ENCODE measurements around the gene CXXC1. TPM values are rescaled to one million over a fixed set of nuclear protein-coding genes. Genes with fewer than 3 reads are reported as not detected.

Gene CXXC1
- total and polyA plus RNA-seq, 2 of the 8 experiments (the other 6 are each of a cell fraction or from before 2014, with no cell fraction given), result 73.3 to 136 TPM

- Histone ChIP-seq H3K27me3 (replicated peaks in 1 of 4; ENCODE audit: control insufficient read depth in 3 of 4, extremely low read depth in 1 of 4, insufficient read depth in 3 of 4, low read length in 3 of 4) (no peaks in the 10 kb centered on the region), H3K36me3 (ENCODE audit: control insufficient read depth in 2 of 4, insufficient read depth in 4 of 4, low read length in 3 of 4) (peaks cover 27 to 60% (median 47%) of the 10 kb centered on the region in 4 experiments), H3K18ac (ENCODE audit: extremely low read depth, low read length) (no peak overlapping the region), H4K8ac (ENCODE audit: extremely low read depth, insufficient read depth, low read length) (no peak overlapping the region), H4K20me1 (replicated peaks in 1 of 2; ENCODE audit: control insufficient read depth in 1 of 2, insufficient read depth in 2 of 2, low read length in 2 of 2) (peaks cover 3 to 15% of the 10 kb centered on the region in 2 experiments), H3K9ac (replicated peaks in 1 of 4; ENCODE audit: extremely low read depth in 1 of 4, low read depth in 3 of 4, low read length in 3 of 4) (no peak overlapping the region), H2AFZ (ENCODE audit: low read length) (no peak overlapping the region), H3K79me2 (ENCODE audit: control insufficient read depth in 1 of 2, insufficient read depth in 2 of 2, low read length in 2 of 2) (0 out of 4 replicates have a peak, but pooled peaks cover 0 to 5% of the 10 kb centered on the region in 2 experiments), H2BK20ac (ENCODE audit: low read length) (no peak overlapping the region), H3K79me1 (ENCODE audit: low read depth, low read length) (no peaks in the 10 kb centered on the region), H2BK5ac (ENCODE audit: low read depth, low read length) (no peak overlapping the region), H3K9me3 (ENCODE audit: insufficient read depth in 2 of 2, low read depth in 1 of 2, low read length in 1 of 2) (no peaks in the 10 kb centered on the region; a peak in 1 of 4 replicates), H3K4me1 (replicated peaks in 1 of 4; ENCODE audit: control insufficient read depth in 3 of 4, insufficient read depth in 4 of 4, low read length in 3 of 4) (no peaks in the 10 kb centered on the region), H2BK15ac (ENCODE audit: low read length) (no peak overlapping the region), H3K23me2 (ENCODE audit: low read depth, low read length) (no peaks in the 10 kb centered on the region; the same call in 1 of the 2 replicates), H3K23ac (ENCODE audit: insufficient read length) (no peak overlapping the region), H4K91ac (replicated peaks; ENCODE audit: insufficient read length, low read length) (no peak overlapping the region), H3K27ac (ENCODE audit: low read depth, low read length) (no peak overlapping the region), H2BK120ac (replicated peaks; ENCODE audit: low read depth, low read length) (no peak overlapping the region), H3K4ac (replicated peaks; ENCODE audit: insufficient read length, low read depth, low read length) (no peak overlapping the region), H3K14ac (ENCODE audit: insufficient read length) (no peak overlapping the region), H3K4me2 (ENCODE audit: insufficient read depth in 1 of 2, low read depth in 2 of 2, low read length in 2 of 2) (no peak overlapping the region), H2BK12ac (ENCODE audit: low read depth, low read length) (no peak overlapping the region), H3K4me3 (ENCODE audit: extremely low read depth in 1 of 4, insufficient read depth in 2 of 4, low read depth in 3 of 4, low read length in 4 of 4) (no peak overlapping the region), H3K56ac (replicated peaks; ENCODE audit: insufficient read length, low read depth, low read length) (no peak overlapping the region), H2AK5ac (ENCODE audit: low read depth, low read length) (no peak overlapping the region), H4K5ac (ENCODE audit: insufficient read length, low read depth, low read length) (no peak overlapping the region)
- WGBS, 2 experiments (ENCODE audit: extremely low coverage in 1 of 2, insufficient coverage in 1 of 2, insufficient read length in 1 of 2, insufficient replicate concordance in 2 of 2, low coverage in 1 of 2, low lambda C conversion rate in 2 of 2, missing lambda C conversion rate in 1 of 2), result 88% methylated on average over 17 of the region's 17 CpGs; no CpG with 5 or more reads in 1 of the 2 experiments
- CTCF ChIA-PET (ENCODE audit: partially characterized antibody), result interaction anchor here (0.8 to 1.4 kb wide), 4 partner anchors 55 to 288 kb away, joined by 3 to 6 read pairs (median 4); no protein-coding TSS in a partner anchor
- POLR2A ChIA-PET (ENCODE audit: partially characterized antibody), result interaction anchor here (1.8 kb wide), 1 partner anchor 100 kb away, joined by 4 read pairs; the partner anchor contains the start of gene SKA1
- FAIRE-seq (no peak), DNase-seq (ENCODE audit: low read depth in 1 of 2, low spot score in 2 of 2) (no peak)
- TF ChIP-seq MAX (IDR thresholded peaks at IDR 0.05), result no peak
- no peak for TF ChIP-seq SP1 (IDR thresholded peaks at IDR 0.05; ENCODE audit: low read depth, low read length)
- no peak for TF ChIP-seq EGR1 (IDR thresholded peaks at IDR 0.05; ENCODE audit: borderline replicate concordance, low read depth, low read length)
- no peak for TF ChIP-seq CEBPB (IDR thresholded peaks at IDR 0.05; ENCODE audit: low read depth, low read length)
- TF ChIP-seq POU5F1 (IDR thresholded peaks at IDR 0.05; ENCODE audit: low read depth, low read length), result no peak
- TF ChIP-seq SP2 (IDR thresholded peaks at IDR 0.05; ENCODE audit: low read length), result no peak
- TF ChIP-seq HDAC6 (IDR thresholded peaks at IDR 0.05; ENCODE audit: low read depth, low read length), result no peak
- no peak for TF ChIP-seq NRF1 (IDR thresholded peaks at IDR 0.05; ENCODE audit: low read depth, low read length)
- no peak for TF ChIP-seq MAFK (IDR thresholded peaks at IDR 0.05; ENCODE audit: low read depth, low read length)
- TF ChIP-seq TBP (IDR thresholded peaks at IDR 0.05; ENCODE audit: low read depth, low read length), result no peak
- TF ChIP-seq CHD2 (IDR thresholded peaks at IDR 0.05; ENCODE audit: low read length), result no peak
- TF ChIP-seq EP300 (IDR thresholded peaks at IDR 0.05; ENCODE audit: borderline replicate concordance in 1 of 2, low read depth in 2 of 2, low read length in 2 of 2), result no peak
- TF ChIP-seq GABPA (IDR thresholded peaks at IDR 0.05; ENCODE audit: borderline replicate concordance, insufficient read depth, low read length), result no peak
- TF ChIP-seq YY1 (IDR thresholded peaks at IDR 0.05; ENCODE audit: low read depth, low read length), result no peak
- TF ChIP-seq FOSL1 (IDR thresholded peaks at IDR 0.05; ENCODE audit: insufficient read depth, low read depth, low read length), result no peak
Measured at GRCh38 chr18:50274044-50274442, 13.4 kb downstream of the CXXC1 start.

All from H1 (cell line).